GM20000 (cell line): ENCODE results near the gene DCUN1D2.

ENCODE experiments used
- DNase-seq: peaks from one replicate; pipeline ENCODE4 v3.0.0; 2012; ENCODE audit warnings: low spot score
- TF ChIP-seq, protein P1 (sequence below): IDR thresholded peaks from 2 replicates; pipeline ENCODE4 v1.5.1; 2012; ENCODE audit warnings: mild to moderate bottlenecking, control low read depth; ENCODE audit errors: extremely low read depth, missing control alignments

DCUN1D2 gene

DNA sequence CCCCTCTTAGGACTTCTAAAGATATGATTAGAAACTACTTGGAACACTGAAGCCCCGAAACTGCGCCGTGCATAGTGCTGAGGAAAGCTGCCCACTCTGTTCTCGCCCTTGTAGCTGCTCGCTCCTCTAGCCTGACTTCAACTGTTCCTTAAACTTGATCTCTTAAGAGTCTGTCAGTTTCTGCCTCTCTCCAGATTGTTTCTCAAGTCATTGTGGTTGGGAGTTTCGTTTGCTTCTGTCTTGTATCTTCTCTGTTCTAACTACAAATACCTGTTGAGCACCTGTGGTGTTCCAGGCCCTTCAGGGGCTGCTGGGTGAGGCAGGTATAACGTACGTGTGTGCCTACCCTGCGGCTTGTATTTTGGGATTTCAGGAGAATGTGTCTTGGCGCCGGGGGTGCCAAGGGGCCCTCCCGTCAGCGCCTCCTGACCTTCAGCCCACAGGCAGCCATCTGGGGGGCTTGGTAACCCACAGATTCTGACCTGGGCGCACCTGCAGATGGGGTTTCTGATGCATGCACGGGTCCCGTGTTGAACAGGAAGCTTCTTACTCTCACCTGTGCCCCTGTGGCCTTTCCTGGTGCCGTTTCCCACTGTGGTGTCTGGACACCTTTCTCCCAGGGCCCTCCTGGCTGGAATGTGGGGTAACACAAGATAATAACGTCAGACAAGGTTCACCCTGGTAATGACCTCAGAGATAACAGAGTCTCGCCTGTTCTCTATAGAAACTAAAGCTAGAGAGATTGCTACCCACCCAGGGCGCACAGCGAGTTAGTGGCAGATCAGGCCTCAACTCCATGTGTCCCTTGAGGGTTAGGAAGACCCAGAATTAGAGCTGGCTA lies 17.2 kb upstream of the DCUN1D2 start:
- TF ChIP-seq, protein P1, sequence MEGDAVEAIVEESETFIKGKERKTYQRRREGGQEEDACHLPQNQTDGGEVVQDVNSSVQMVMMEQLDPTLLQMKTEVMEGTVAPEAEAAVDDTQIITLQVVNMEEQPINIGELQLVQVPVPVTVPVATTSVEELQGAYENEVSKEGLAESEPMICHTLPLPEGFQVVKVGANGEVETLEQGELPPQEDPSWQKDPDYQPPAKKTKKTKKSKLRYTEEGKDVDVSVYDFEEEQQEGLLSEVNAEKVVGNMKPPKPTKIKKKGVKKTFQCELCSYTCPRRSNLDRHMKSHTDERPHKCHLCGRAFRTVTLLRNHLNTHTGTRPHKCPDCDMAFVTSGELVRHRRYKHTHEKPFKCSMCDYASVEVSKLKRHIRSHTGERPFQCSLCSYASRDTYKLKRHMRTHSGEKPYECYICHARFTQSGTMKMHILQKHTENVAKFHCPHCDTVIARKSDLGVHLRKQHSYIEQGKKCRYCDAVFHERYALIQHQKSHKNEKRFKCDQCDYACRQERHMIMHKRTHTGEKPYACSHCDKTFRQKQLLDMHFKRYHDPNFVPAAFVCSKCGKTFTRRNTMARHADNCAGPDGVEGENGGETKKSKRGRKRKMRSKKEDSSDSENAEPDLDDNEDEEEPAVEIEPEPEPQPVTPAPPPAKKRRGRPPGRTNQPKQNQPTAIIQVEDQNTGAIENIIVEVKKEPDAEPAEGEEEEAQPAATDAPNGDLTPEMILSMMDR, result no peak
- DNase-seq, result no peak

DNA sequence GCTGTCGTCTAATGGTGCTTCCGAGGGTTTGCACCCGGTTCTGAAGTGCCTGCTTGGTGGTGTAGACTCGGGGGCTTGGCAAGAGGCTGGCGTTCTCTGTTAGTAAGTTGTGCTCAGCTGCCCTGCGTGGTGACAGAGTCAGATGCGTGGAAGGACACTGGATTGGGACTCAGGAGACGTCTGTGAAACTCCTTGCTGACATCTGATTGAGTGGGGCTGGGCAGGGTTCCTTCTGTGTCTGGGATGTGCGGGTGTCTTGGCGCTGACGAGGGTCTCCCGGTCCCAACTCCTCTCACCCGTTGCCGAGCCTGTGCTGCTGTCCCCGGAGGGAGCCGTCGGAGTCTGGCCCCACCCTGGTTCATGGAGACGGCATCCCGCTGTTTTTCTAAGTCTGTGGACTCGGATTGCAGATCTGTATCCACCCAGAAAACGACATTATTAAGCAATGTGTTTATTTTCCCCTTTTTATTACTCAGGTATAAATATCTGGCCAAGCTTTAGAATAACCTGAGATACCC lies 16.4 kb upstream of the DCUN1D2 start:
- TF ChIP-seq, protein P1, result no peak
- DNase-seq, result no peak

DNA sequence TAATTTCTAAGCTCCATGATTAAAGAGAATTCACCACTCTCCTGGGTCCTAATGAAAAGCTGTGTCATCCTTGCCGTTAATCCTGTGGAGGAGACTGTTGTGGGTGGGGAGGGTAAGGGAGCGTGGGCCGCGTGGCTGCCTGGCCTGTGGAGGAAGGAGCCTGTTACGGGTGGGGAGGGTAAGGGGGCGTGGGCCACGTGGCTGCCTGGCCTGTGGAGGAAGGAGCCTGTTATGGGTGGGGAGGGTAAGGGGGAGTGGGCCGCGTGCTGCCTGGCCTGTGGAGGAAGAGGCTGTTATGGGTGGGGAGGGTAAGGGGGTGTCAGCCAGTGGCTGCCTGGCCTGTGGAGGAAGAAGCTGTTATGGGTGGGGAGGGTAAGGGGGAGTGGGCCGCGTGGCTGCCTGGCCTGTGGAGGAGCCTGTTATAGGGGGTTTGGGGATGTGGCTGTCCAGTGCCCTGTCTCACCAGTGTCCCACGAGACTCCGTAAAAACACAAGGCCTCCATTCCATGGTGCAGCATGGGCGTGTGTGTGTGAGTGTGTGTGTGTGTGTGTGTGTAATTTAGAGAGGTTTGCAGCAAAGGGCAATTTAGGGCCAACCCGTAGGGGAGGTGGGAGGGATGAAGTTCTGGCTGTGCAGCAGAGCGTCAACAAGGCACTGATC lies 15.6 kb upstream of the DCUN1D2 start:
- no peak for DNase-seq
- TF ChIP-seq, protein P1, result no peak

DNA sequence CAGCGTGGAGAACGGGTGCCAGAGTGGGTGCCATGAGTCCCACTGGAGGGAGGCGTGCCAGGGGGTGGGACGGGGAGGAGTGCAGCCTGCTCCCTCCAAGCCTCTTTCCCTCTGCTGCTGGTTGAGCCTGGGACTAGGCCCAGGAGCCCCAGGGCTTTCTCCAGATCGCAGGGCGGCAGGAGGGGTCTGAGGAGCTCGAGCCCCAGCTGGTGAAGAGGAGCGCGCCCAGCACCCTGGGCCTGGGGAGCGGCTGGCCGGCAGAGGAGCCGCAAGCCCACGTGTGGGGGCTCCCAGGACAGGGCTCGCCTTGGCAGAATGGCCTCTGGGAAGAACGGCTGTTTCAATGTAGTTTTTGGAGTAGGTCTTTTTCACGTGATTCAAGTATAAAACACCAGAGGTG lies 12.2 kb upstream of the DCUN1D2 start:
- DNase-seq, result no peak
- TF ChIP-seq, protein P1, result no peak

DNA sequence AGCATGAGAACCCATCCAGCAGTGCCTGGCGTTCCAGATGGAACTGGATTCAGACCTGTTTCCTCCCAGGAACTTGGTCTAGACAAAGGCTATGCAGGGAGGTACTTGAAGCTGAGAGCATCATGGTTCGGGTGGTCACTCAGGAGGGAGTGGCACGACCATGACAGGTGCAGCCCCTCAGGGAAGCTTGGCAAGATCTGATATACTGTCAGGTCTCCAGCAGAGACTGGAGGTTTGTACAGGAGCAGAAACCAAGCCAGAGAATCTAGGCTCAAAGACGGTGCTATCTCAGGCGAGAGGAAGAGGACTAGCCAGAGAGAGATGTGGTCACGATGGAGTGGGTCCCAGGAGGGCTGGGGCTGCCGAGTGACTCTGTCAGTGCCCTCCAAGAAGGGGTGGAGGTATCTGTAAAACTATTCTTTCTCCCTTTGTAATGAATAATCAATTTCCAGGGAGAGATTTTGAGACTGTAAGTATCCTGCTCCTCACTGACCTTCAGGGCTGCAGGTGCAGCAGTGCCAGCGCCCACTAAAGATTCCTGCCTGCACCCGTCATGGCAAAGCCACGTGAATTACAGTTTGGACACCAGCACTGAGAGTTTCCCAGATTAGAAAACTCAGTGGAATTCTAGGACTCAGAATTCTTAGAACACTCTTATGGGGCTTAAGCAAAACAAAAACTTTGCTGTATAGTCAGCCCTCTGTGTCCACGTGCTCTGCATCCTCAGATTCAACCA lies 10.2 kb upstream of the DCUN1D2 start:
- DNase-seq, result no peak
- TF ChIP-seq, protein P1, result no peak

DNA sequence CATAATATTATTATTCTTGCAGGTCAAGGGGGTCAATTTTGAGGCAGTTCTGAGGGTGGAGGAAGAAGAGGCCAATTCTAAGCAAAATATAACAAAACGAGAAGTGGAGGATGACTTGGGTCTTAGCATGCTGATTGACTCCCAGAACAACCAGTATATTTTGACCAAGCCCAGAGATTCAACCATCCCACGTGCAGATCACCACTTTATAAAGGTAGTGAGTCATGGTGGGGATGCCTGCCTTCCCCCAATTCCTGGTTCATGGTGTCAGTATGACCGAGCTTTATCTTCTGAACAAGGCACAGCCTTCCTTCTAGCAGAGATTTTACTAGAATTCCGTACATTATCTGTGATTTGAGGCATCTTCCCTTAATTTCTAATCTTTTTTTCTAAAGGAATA lies 9.4 kb upstream of the DCUN1D2 start:
- TF ChIP-seq, protein P1, result no peak
- DNase-seq, result no peak
